H1 (cell line): ENCODE results near the gene TXNDC16.

Experiments
- CREB1 ChIP-seq: IDR thresholded peaks from 2 replicates; pipeline ENCODE4 v1.6.1; 2012; ENCODE audit warnings: inconsistent platforms
- GTF2F1 ChIP-seq: IDR thresholded peaks from 2 replicates; pipeline ENCODE4 v1.6.1; 2012; ENCODE audit warnings: low read depth, low read length, improper control_type of control experiment, borderline replicate concordance
- TAF1 ChIP-seq: IDR thresholded peaks from 2 replicates; pipeline ENCODE4 v1.6.1; 2011; ENCODE audit warnings: mild to moderate bottlenecking, low read depth, low read length
- TF ChIP-seq, protein P1 (sequence below), 3 experiments: IDR thresholded peaks; 1 replicate in 2 of 3; 2 replicates in 1 of 3; pipeline versions ENCODE4 v1.5.1 to v1.6.1; 2011; ENCODE audit warnings: low read length in 3 of 3, mild to moderate bottlenecking in 3 of 3, inconsistent platforms in 2 of 3, low read depth in 1 of 3, moderate library complexity in 1 of 3; ENCODE audit not compliant: insufficient read depth in 1 of 3; ENCODE audit errors: control extremely low read depth in 1 of 3
- TF ChIP-seq, protein P2 (sequence below): IDR thresholded peaks from 2 replicates; pipeline ENCODE4 v1.6.1; 2012; ENCODE audit warnings: inconsistent platforms
- TF ChIP-seq, protein P3 (sequence below): IDR thresholded peaks from 2 replicates; pipeline ENCODE4 v1.6.1; 2012; ENCODE audit warnings: inconsistent platforms

DNA sequence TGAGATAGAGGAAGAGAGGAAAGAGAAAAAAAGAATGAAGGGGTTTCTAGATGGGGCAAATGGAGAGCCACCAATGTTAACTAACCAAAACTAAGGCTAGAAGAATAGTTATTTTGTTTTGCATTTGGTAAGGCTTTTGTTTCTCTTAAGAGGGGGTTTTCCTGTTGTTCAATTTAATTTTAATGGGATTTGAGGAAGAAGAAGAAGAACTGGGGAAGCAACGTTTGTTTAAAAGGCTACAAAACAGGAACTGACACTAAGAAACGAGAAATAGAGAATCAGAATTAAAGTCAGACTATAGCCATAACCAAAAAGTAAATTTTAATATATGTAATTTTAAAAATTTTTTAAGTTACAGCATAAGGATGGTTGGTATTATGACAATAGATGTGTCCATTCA lies 13.7 kb downstream of the TXNDC16 start:
- TF ChIP-seq TAF1 (no peak), GTF2F1 (no peak), CREB1 (no peak)
- TF ChIP-seq, protein P1, sequence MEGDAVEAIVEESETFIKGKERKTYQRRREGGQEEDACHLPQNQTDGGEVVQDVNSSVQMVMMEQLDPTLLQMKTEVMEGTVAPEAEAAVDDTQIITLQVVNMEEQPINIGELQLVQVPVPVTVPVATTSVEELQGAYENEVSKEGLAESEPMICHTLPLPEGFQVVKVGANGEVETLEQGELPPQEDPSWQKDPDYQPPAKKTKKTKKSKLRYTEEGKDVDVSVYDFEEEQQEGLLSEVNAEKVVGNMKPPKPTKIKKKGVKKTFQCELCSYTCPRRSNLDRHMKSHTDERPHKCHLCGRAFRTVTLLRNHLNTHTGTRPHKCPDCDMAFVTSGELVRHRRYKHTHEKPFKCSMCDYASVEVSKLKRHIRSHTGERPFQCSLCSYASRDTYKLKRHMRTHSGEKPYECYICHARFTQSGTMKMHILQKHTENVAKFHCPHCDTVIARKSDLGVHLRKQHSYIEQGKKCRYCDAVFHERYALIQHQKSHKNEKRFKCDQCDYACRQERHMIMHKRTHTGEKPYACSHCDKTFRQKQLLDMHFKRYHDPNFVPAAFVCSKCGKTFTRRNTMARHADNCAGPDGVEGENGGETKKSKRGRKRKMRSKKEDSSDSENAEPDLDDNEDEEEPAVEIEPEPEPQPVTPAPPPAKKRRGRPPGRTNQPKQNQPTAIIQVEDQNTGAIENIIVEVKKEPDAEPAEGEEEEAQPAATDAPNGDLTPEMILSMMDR (IDR thresholded peaks at IDR 0.05; ENCODE audit: control extremely low read depth in 1 of 3, insufficient read depth in 1 of 3, low read depth in 1 of 3, low read length in 3 of 3): no peak
- TF ChIP-seq, protein P2, sequence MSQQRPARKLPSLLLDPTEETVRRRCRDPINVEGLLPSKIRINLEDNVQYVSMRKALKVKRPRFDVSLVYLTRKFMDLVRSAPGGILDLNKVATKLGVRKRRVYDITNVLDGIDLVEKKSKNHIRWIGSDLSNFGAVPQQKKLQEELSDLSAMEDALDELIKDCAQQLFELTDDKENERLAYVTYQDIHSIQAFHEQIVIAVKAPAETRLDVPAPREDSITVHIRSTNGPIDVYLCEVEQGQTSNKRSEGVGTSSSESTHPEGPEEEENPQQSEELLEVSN: no peak
- TF ChIP-seq, protein P3, sequence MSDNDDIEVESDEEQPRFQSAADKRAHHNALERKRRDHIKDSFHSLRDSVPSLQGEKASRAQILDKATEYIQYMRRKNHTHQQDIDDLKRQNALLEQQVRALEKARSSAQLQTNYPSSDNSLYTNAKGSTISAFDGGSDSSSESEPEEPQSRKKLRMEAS: no peak
